Esophagus muscularis mucosa (tissue), 4 donors: ENCODE data around the gene ZNF500. TPM values are rescaled to one million over a fixed set of nuclear protein-coding genes. Genes with fewer than 3 reads are reported as not detected.

Experiments used
- DNase-seq: peaks from one replicate; pipeline ENCODE4 v3.0.0-alpha.2; 2017; ENCODE audit errors: extremely low spot score
- H3K27ac ChIP-seq, 4 donors: fragments of 200-600 bp; sonication (generic); replicated peaks in 1 of 4; 1 replicate in 3 of 4; 2 replicates in 1 of 4; pipeline ENCODE4 v1.5.1; 2016 to 2019; ENCODE audit warnings: mild to moderate bottlenecking in 1 of 4
- H3K27me3 ChIP-seq, 4 donors: fragments of 200-600 bp; sonication (generic); one replicate each; pipeline versions ENCODE4 v1.5.1 to v1.6.0; 2016 to 2019
- H3K36me3 ChIP-seq, 4 donors: fragments of 200-600 bp; sonication (generic); one replicate each; pipeline ENCODE4 v1.5.1; 2016 to 2019
- H3K4me1 ChIP-seq, 4 donors: fragments of 200-600 bp; sonication (generic); one replicate each; pipeline ENCODE4 v1.5.1; 2016 to 2019
- H3K4me3 ChIP-seq, 4 donors: fragments of 200-600 bp; sonication (generic); 1 replicate in 2 of 4; 2 replicates in 2 of 4; pipeline ENCODE4 v1.5.1; 2016 to 2019; ENCODE audit warnings: mild to moderate bottlenecking in 4 of 4, moderate library complexity in 1 of 4
- H3K9me3 ChIP-seq, 4 donors: fragments of 200-600 bp; sonication (generic); 1 replicate in 3 of 4; 2 replicates in 1 of 4; pipeline ENCODE4 v1.5.1; 2016 to 2019
- EP300 ChIP-seq: sonication (generic); formaldehyde crosslinking; IDR thresholded peaks from one replicate; pipeline ENCODE4 v1.6.1; 2017; ENCODE audit warnings: antibody characterized with exemption
- POLR2A ChIP-seq: fragments of 450-650 bp; IDR thresholded peaks from one replicate; pipeline ENCODE4 v1.6.1; 2017; ENCODE audit warnings: antibody characterized with exemption, moderate library complexity, mild to moderate bottlenecking, low read depth
- POLR2AphosphoS5 ChIP-seq, 2 donors: sonication (generic); formaldehyde crosslinking; IDR thresholded peaks; one replicate each; pipeline ENCODE4 v1.6.1; 2017; ENCODE audit warnings: antibody characterized with exemption in 2 of 2
- WGBS: methylation state at CpG from one replicate; pipeline ENCODE4 v1.1.5; 2018; 5-methylcytosine and 5-hydroxymethylcytosine counted together
- intact Hi-C: fragments of 100-400 bp; cut with DNase I; formaldehyde crosslinking; loops from one replicate; pipeline ENCODE4 v1.15.1; 2023
- total RNA-seq, 4 donors: library from RNA; depleted of rRNA; stranded (reverse); fragments of >200 nt; gene quantifications; one replicate each; pipeline versions ENCODE4 v1.1.0 to v1.2.1, GENCODE V29; 2016
- TF ChIP-seq, protein P1 (sequence below), 3 experiments: fragments of 200-600 bp in 2 of 3; fragments of 450-650 bp in 1 of 3; sonication (generic) in 2 of 3; IDR thresholded peaks; one replicate each; pipeline ENCODE4 v1.5.1; 2017 to 2019; ENCODE audit warnings: antibody characterized with exemption in 3 of 3, mild to moderate bottlenecking in 2 of 3, moderate library complexity in 1 of 3

ZNF500 gene
- total RNA-seq, 4 donors from 2014 or later = 7.5 to 19.4 (median 13.9) TPM

DNA sequence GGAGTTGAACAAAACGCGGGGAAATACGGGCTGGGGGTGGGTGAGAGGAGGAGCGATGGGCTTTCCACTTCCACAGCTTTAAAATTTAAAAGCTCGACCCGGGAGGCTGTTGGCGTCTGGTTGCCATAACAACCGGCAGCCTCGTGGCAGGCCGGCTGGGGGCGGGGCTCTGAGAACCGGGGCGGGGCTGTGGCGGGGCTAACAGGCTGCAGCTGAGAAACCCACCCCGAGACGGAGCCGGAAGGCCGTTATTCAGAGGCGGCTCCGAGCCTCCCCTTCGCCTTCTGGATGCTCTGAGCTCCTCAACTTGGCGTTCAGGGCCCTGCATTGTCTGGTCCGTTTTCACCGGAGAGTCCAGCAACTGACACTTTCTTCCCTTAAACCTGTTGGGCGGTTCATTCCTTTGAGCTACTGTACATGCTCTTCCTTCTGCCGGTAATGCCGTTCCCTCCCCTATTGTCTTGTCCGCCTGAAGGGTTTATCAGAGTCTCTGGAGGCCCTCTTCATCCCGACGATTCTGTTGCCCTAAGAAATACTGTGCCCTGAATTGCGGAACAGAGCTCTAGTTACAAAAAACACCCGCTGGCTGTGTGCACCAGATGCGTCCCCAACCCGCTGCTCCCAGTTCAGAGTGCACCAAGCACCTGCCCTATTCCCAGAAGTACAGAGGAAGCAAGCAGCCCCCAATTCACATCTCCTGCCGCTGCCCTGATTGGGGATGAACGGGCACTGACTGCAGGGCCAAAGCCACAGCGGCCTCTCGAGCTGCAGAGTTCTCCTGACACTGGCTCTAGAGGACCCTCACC lies 32.0 kb downstream of the ZNF500 start:
- Histone ChIP-seq H3K27me3 (peaks cover 0 to 3% (median 0%) of the 10 kb centered on the region in 4 donors), H3K4me3 (peak overlapping the region; percentile 82 to 99 (median 90)), H3K36me3 (peaks cover 0 to 12% (median 9%) of the 10 kb centered on the region in 4 donors), H3K27ac (peak overlapping the region; percentile 79 to 97 (median 88)), H3K4me1 (peaks cover 12 to 27% (median 19%) of the 10 kb centered on the region in 4 donors), H3K9me3 (no peaks in the 10 kb centered on the region)
- TF ChIP-seq EP300 = no peak
- TF ChIP-seq POLR2AphosphoS5 (IDR thresholded peaks at IDR 0.05) = no peak
- TF ChIP-seq, protein P1, sequence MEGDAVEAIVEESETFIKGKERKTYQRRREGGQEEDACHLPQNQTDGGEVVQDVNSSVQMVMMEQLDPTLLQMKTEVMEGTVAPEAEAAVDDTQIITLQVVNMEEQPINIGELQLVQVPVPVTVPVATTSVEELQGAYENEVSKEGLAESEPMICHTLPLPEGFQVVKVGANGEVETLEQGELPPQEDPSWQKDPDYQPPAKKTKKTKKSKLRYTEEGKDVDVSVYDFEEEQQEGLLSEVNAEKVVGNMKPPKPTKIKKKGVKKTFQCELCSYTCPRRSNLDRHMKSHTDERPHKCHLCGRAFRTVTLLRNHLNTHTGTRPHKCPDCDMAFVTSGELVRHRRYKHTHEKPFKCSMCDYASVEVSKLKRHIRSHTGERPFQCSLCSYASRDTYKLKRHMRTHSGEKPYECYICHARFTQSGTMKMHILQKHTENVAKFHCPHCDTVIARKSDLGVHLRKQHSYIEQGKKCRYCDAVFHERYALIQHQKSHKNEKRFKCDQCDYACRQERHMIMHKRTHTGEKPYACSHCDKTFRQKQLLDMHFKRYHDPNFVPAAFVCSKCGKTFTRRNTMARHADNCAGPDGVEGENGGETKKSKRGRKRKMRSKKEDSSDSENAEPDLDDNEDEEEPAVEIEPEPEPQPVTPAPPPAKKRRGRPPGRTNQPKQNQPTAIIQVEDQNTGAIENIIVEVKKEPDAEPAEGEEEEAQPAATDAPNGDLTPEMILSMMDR (IDR thresholded peaks at IDR 0.05) = no peak
- no peak for TF ChIP-seq POLR2A
- WGBS = 7% methylated on average over 26 of the region's 38 CpGs
- DNase-seq = peak; percentile 96
- intact Hi-C loops = loop anchor here (5.0 to 10.0 kb wide), 2 partner anchors 67 to 220 kb away; partner anchors contain the start of genes ROGDI and SEC14L5

- DNase-seq = peak; percentile 98
- intact Hi-C loops = loop anchor here (5.0 to 10.0 kb wide), 2 partner anchors 68 to 221 kb away; partner anchors contain the start of genes ROGDI and SEC14L5
- Histone ChIP-seq H3K9me3 (no peaks in the 10 kb centered on the region), H3K27ac (peak within 1 kb of the TSS; percentile 79 to 97 (median 88)), H3K4me1 (peaks cover 12 to 27% (median 19%) of the 10 kb centered on the region in 4 donors), H3K36me3 (peaks cover 2 to 19% (median 16%) of the 10 kb centered on the region in 4 donors), H3K27me3 (peaks cover 0 to 3% (median 0%) of the 10 kb centered on the region in 4 donors), H3K4me3 (peak within 1 kb of the TSS; percentile 82 to 99 (median 90))
- TF ChIP-seq, protein P1 (IDR thresholded peaks at IDR 0.05) = peak in 1 of 3 experiments; percentile 11
- no peak for TF ChIP-seq EP300
- TF ChIP-seq POLR2AphosphoS5 (IDR thresholded peaks at IDR 0.05) = peak; percentile 69 to 93
- no peak for TF ChIP-seq POLR2A
- 0% methylated on average over 25 of the region's 70 CpGs for WGBS
These were observed 32.8 kb downstream of the ZNF500 start, which contains the start of the genes ANKS3 and DNAAF8 for GRCh38 chr16:4734063-4734729. Gene ANKS3, minus strand, starts transcription at chr16:4734271. Its CDS starts 4,122 bp downstream, at chr16:4730149. Gene DNAAF8, plus strand, starts transcription at chr16:4734537. Its CDS starts 1,978 bp downstream, at chr16:4736515.

GRCh38 chr16:4733747-4734062 lies 33.3 kb downstream of the ZNF500 start:
- Histone ChIP-seq H3K4me3 (peak overlapping the region; percentile 82 to 99 (median 90)), H3K36me3 (peaks cover 7 to 24% (median 21%) of the 10 kb centered on the region in 4 donors), H3K27me3 (peaks cover 0 to 3% (median 0%) of the 10 kb centered on the region in 4 donors), H3K27ac (peak overlapping the region; percentile 79 to 97 (median 88)), H3K4me1 (peaks cover 12 to 27% (median 19%) of the 10 kb centered on the region in 4 donors), H3K9me3 (no peaks in the 10 kb centered on the region)
- TF ChIP-seq POLR2A = no peak
- no peak for TF ChIP-seq POLR2AphosphoS5 (IDR thresholded peaks at IDR 0.05)
- no peak for TF ChIP-seq EP300
- TF ChIP-seq, protein P1 (IDR thresholded peaks at IDR 0.05) = no peak
- no peak for DNase-seq
- intact Hi-C loops = loop anchor here (5.0 to 10.0 kb wide), 2 partner anchors 69 to 221 kb away; partner anchors contain the start of genes ROGDI and SEC14L5
- 0% methylated on average over 3 of the region's 19 CpGs for WGBS

DNA sequence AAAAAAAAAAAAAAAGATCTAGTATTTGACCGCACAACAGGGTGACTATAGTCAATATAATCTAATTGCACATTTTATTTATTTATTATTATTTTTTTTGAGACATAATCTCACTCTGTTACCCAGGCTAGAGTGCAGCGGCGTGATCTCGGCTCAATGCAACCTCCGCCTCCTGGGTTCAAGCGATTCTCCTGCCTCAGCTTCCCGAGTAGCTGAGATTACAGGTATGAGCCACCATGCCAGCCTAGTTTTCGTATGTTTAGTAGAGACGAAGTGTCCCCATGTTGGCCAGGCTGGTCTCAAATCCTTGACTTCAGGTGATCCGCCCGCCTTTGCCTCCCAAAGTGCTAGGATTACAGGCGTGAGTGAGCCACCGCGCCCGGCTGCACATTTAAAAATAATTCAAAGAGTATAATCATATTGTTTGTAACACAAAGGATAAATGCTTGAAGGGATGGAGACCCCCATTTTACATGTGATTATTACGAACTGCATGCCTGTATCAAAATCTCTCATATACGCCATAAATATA lies 33.7 kb downstream of the ZNF500 start:
- Histone ChIP-seq H3K27me3 (peaks cover 0 to 3% (median 0%) of the 10 kb centered on the region in 4 donors), H3K36me3 (peaks cover 9 to 29% (median 25%) of the 10 kb centered on the region in 4 donors), H3K4me1 (peaks cover 12 to 27% (median 19%) of the 10 kb centered on the region in 4 donors), H3K4me3 (peak overlapping the region; percentile 82 to 99 (median 90)), H3K27ac (peak overlapping the region; percentile 79 to 97 (median 88)), H3K9me3 (no peaks in the 10 kb centered on the region)
- intact Hi-C loops = loop anchor here (5.0 to 10.0 kb wide), 2 partner anchors 69 to 222 kb away; partner anchors contain the start of genes ROGDI and SEC14L5
- TF ChIP-seq POLR2A (no peak), POLR2AphosphoS5 (IDR thresholded peaks at IDR 0.05) (no peak), EP300 (no peak)
- TF ChIP-seq, protein P1 (IDR thresholded peaks at IDR 0.05) = no peak
- WGBS = 34% methylated on average over 17 of the region's 17 CpGs
- no peak for DNase-seq
